Activated naive CD8-positive, alpha-beta T cell (primary cell): Measurements from ENCODE around the gene FRAT1.

ENCODE experiments used
- H3K27ac Mint-ChIP-seq: one replicate; pipeline ENCODE4 v1.8.0; 2021; ENCODE audit warnings: mixed read lengths
- H3K27me3 Mint-ChIP-seq: one replicate; pipeline ENCODE4 v1.8.0; 2021; ENCODE audit warnings: mixed read lengths
- H3K36me3 Mint-ChIP-seq: one replicate; pipeline ENCODE4 v1.8.0; 2021; ENCODE audit warnings: mixed read lengths
- H3K4me1 Mint-ChIP-seq: one replicate; pipeline ENCODE4 v1.8.0; 2021; ENCODE audit warnings: low read depth, mixed read lengths
- H3K4me3 Mint-ChIP-seq: one replicate; pipeline ENCODE4 v1.8.0; 2021; ENCODE audit warnings: mild to moderate bottlenecking, mixed read lengths
- H3K9me3 Mint-ChIP-seq: one replicate; pipeline ENCODE4 v1.8.0; 2021; ENCODE audit warnings: low read depth, mixed read lengths

FRAT1 gene

DNA sequence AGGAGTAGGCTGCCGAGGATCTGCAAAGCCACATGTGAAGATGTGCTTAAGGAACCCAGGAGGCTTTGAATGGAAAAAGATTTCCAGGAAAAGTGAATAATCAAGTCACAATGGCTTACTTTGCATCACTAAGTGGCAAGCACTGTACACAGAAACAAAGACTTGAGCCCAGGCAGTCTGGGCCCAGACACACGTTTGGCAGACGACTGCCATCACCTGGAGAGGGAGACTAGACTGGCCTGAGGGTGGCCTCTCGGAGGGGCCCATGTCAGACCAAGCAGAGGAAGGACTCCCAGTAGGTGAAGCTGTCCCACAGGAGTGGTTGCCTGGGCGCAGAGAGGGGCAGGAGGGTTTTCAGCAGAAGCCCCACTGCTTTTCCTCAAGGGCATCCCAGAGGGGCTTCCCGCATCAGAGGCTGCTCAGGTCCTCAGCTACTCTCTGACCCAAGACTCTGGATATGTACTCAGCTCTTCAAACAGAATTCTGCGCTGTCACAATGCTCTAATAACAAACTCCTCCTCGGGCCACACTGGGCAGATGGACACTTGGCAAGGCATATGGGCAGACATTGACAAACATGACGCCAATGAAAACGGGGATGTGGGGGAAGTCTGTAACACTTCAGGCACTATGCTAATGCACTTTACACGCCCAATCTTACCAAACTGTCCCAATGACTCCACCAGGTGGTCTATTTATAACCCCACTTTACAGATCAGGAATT, 43.4 kb downstream of the FRAT1 start:
- H3K4me3 Mint-ChIP-seq, result no peak overlapping the region
- peaks cover 12% of the 10 kb centered on the region for H3K36me3 Mint-ChIP-seq
- H3K4me1 Mint-ChIP-seq, result no peaks in the 10 kb centered on the region
- H3K9me3 Mint-ChIP-seq, result no peaks in the 10 kb centered on the region
- no peak overlapping the region for H3K27ac Mint-ChIP-seq
- no peaks in the 10 kb centered on the region for H3K27me3 Mint-ChIP-seq

DNA sequence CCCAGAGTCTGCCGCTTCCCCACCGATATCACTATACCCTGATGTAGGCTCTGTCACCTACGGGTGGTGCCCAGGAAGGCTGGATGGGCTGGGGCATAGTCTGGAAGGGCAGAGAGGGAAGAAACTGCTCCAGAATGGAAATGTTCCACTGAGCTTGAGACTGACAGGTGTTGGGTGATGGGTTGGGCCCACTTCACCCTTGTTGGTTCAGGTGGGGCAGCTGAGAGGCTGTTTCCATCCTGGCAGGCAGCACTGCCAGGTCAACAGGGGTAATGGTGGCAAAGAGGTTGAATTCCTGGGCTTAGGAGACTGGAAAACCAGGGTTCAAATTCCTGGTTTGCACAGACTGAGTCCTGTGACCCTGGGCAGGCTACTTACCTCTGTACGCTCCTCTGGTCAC, 44.0 kb downstream of the FRAT1 start:
- no peaks in the 10 kb centered on the region for H3K27me3 Mint-ChIP-seq
- no peak overlapping the region for H3K4me3 Mint-ChIP-seq
- no peak overlapping the region for H3K27ac Mint-ChIP-seq
- peaks cover 12% of the 10 kb centered on the region for H3K36me3 Mint-ChIP-seq
- H3K9me3 Mint-ChIP-seq, result no peaks in the 10 kb centered on the region
- H3K4me1 Mint-ChIP-seq, result no peaks in the 10 kb centered on the region

DNA sequence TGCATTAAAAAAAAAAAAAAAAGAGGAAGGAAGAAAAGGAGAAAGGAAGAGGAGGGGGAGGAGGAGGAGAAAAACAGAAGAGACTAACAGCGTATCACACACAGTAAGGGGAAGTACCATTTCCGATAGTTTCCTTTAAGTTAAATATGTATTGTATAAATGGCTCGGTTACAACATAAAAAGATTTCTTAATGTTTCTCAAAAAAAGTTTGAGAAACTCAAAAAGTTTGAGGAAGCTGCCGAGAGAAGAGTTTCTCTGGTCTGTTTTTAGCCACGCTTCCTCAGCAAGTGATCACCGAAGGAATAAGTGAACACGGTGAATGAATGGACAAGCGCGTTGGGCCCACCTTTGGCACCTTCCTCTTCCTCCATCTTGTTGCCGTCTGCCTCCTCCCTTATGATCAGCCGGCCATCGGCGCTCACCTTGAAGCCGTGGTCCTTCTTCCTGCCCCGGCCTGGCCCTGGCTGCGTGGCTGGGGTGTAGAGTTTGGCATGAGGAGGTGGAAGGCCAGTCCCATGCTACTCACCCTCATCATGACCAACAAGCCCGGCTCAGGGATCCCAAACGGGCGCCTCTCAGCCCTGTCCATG, 46.8 kb downstream of the FRAT1 start:
- Mint-ChIP-seq H3K27me3 (no peaks in the 10 kb centered on the region), H3K27ac (no peak overlapping the region), H3K4me1 (no peaks in the 10 kb centered on the region), H3K9me3 (no peaks in the 10 kb centered on the region), H3K4me3 (no peak overlapping the region), H3K36me3 (peaks cover 10% of the 10 kb centered on the region)

DNA sequence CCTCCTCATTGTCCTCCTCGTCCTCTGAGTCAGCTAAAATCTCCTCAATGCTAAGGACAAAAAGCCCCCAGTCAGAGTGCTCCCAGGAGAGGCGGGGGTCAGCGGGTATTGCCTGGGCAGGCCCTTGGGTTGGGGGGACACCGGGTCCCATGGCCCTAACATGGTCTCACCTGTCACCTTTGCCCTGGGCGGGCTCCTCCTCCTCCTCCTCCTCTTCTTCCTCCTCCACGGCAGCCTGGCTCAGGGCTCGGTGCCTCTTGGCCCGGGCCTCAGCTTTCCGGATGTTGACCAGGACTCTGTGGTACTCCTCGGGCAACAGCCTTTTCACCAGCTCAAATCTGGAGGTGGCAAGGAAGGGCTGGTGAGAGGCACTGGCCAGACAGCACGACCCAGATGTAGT, 47.5 kb downstream of the FRAT1 start:
- Mint-ChIP-seq H3K4me3 (no peak overlapping the region), H3K9me3 (no peaks in the 10 kb centered on the region), H3K4me1 (no peaks in the 10 kb centered on the region), H3K27ac (no peak overlapping the region), H3K36me3 (peaks cover 13% of the 10 kb centered on the region), H3K27me3 (no peaks in the 10 kb centered on the region)

DNA sequence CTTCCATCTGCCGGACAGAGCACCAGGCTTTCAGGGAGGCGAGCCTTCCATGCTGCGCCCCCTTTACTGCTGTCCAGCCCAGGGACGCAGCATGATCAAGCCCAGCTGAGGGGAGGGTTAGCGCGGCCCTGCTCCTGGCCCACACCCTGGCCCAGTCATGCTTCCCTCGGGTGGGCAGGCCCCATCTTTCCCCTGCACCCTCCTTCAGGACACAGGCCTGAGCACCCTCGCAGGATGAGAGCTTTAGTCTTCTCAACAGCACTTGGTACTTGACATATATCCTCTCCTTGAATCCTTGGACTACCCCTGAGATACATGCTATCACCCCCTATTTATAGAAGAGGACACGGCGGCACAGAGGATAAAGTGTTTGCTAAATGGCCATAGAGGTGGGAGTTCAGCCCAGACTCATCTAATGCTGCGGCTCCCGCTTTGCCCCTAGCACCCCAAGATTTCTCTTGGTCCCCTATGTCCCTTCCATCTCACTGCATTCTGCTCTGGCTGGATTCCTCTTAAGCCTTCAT, 48.1 kb downstream of the FRAT1 start:
- H3K27me3 Mint-ChIP-seq, result no peaks in the 10 kb centered on the region
- peaks cover 16% of the 10 kb centered on the region for H3K36me3 Mint-ChIP-seq
- H3K27ac Mint-ChIP-seq, result no peak overlapping the region
- H3K4me3 Mint-ChIP-seq, result no peak overlapping the region
- H3K4me1 Mint-ChIP-seq, result no peaks in the 10 kb centered on the region
- no peaks in the 10 kb centered on the region for H3K9me3 Mint-ChIP-seq
